Hepatocyte (in vitro differentiated cells): ENCODE results near the gene DNAH12. TPM values are rescaled to one million over a fixed set of nuclear protein-coding genes. Genes with fewer than 3 reads are reported as not detected.
A peak's percentile ranks its signal among the peaks of the same experiment; 100 is the strongest.

Source experiments
- DNase-seq: peaks from one replicate; pipeline ENCODE4 v3.0.0-alpha.2; 2016; ENCODE audit warnings: low spot score
- H2AFZ ChIP-seq: fragments of 200-600 bp; sonication (generic); 2 replicates; pipeline ENCODE4 v1.6.0; 2016; ENCODE audit warnings: antibody characterized with exemption, mild to moderate bottlenecking
- H3K27ac ChIP-seq: fragments of 200-600 bp; sonication (generic); 2 replicates; pipeline ENCODE4 v1.5.1; 2016; ENCODE audit warnings: mild to moderate bottlenecking
- H3K27me3 ChIP-seq: fragments of 200-600 bp; sonication (generic); 2 replicates; pipeline ENCODE4 v1.6.1; 2016
- H3K36me3 ChIP-seq: fragments of 200-600 bp; sonication (generic); replicated peaks from 2 replicates; pipeline ENCODE4 v1.5.1; 2016; ENCODE audit warnings: low read depth; ENCODE audit not compliant: insufficient read depth
- H3K4me1 ChIP-seq: fragments of 200-600 bp; sonication (generic); 2 replicates; pipeline ENCODE4 v1.5.1; 2016; ENCODE audit warnings: mild to moderate bottlenecking, moderate library complexity; ENCODE audit not compliant: insufficient read depth
- H3K4me2 ChIP-seq: fragments of 200-600 bp; sonication (generic); 2 replicates; pipeline ENCODE4 v1.6.0; 2016
- H3K4me3 ChIP-seq: fragments of 200-600 bp; sonication (generic); 2 replicates; pipeline ENCODE4 v1.5.1; 2016; ENCODE audit warnings: mild to moderate bottlenecking
- H3K79me2 ChIP-seq: fragments of 200-600 bp; sonication (generic); 2 replicates; pipeline ENCODE4 v1.6.0; 2017; ENCODE audit warnings: mild to moderate bottlenecking
- H3K9me2 ChIP-seq: fragments of 200-600 bp; sonication (generic); replicated peaks from 2 replicates; pipeline ENCODE4 v1.6.0; 2017; ENCODE audit warnings: mild to moderate bottlenecking; ENCODE audit not compliant: insufficient read depth
- H3K9me3 ChIP-seq: fragments of 200-600 bp; sonication (generic); 2 replicates; pipeline ENCODE4 v1.5.1; 2016; ENCODE audit warnings: low read depth, mild to moderate bottlenecking
- H4K20me1 ChIP-seq: fragments of 200-600 bp; sonication (generic); 2 replicates; pipeline ENCODE4 v1.6.0; 2016; ENCODE audit warnings: mild to moderate bottlenecking; ENCODE audit not compliant: insufficient read depth, poor library complexity, severe bottlenecking
- EZH2 ChIP-seq: fragments of 200-600 bp; sonication (generic); IDR thresholded peaks from 2 replicates; pipeline ENCODE4 v1.6.1; 2016; ENCODE audit warnings: antibody characterized with exemption, mild to moderate bottlenecking, borderline replicate concordance
- EZH2phosphoT487 ChIP-seq: fragments of 200-600 bp; sonication (generic); IDR thresholded peaks from one replicate; pipeline ENCODE4 v1.6.1; 2018; ENCODE audit warnings: antibody characterized with exemption, mild to moderate bottlenecking, low read depth, moderate library complexity; ENCODE audit not compliant: unreplicated experiment, severe bottlenecking
- WGBS: methylation state at CpG from one replicate; pipeline ENCODE4 v1.1.6; 2016; ENCODE audit warnings: low lambda C conversion rate; ENCODE audit errors: missing lambda C conversion rate; 5-methylcytosine and 5-hydroxymethylcytosine counted together
- polyA plus RNA-seq: library from polyadenylated mRNA; unstranded; fragments of >200 nt; fragmentation: Nextera tagmentation; extraction: Ambion mirVana; gene quantifications from 2 replicates; pipeline ENCODE4 v1.2.1, GENCODE V29; 2016
- total RNA-seq: library from RNA; depleted of rRNA; stranded (reverse); fragments of >200 nt; gene quantifications from 2 replicates; pipeline ENCODE4 v1.2.3, GENCODE V29; 2014
- TF ChIP-seq, protein P1 (sequence below): fragments of 200-600 bp; sonication (generic); IDR thresholded peaks from 2 replicates; pipeline ENCODE4 v1.5.1; 2016; ENCODE audit warnings: antibody characterized with exemption, mild to moderate bottlenecking; ENCODE audit not compliant: poor library complexity

The DNAH12 gene
- total and polyA plus RNA-seq, 2 experiments from 2014 or later: 0.06 to 1.5 TPM

GRCh38 chr3:57555306-57555705 lies 11.2 kb upstream of the DNAH12 start:
- Histone ChIP-seq H3K36me3 (no peaks in the 10 kb centered on the region), H3K79me2 (peaks cover 37% of the 10 kb centered on the region), H3K4me2 (peak overlapping the region; percentile 98), H4K20me1 (peaks cover 3% of the 10 kb centered on the region), H3K27me3 (no peaks in the 10 kb centered on the region), H3K9me3 (no peaks in the 10 kb centered on the region), H3K4me3 (peak overlapping the region; percentile 77), H3K27ac (peak overlapping the region; percentile 90), H2AFZ (peak overlapping the region; percentile 97), H3K9me2 (no peaks in the 10 kb centered on the region), H3K4me1 (peaks cover 5% of the 10 kb centered on the region)
- no peak for DNase-seq
- TF ChIP-seq, protein P1, sequence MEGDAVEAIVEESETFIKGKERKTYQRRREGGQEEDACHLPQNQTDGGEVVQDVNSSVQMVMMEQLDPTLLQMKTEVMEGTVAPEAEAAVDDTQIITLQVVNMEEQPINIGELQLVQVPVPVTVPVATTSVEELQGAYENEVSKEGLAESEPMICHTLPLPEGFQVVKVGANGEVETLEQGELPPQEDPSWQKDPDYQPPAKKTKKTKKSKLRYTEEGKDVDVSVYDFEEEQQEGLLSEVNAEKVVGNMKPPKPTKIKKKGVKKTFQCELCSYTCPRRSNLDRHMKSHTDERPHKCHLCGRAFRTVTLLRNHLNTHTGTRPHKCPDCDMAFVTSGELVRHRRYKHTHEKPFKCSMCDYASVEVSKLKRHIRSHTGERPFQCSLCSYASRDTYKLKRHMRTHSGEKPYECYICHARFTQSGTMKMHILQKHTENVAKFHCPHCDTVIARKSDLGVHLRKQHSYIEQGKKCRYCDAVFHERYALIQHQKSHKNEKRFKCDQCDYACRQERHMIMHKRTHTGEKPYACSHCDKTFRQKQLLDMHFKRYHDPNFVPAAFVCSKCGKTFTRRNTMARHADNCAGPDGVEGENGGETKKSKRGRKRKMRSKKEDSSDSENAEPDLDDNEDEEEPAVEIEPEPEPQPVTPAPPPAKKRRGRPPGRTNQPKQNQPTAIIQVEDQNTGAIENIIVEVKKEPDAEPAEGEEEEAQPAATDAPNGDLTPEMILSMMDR: no peak
- TF ChIP-seq EZH2: no peak
- no peak for TF ChIP-seq EZH2phosphoT487
- 93% methylated on average over 8 of the region's 8 CpGs for WGBS

- H3K27me3 ChIP-seq: no peaks in the 10 kb centered on the region
- H2AFZ ChIP-seq: no peak overlapping the region
- TF ChIP-seq EZH2phosphoT487 (no peak), EZH2 (no peak)
- TF ChIP-seq, protein P1: no peak
- H3K9me2 ChIP-seq: no peaks in the 10 kb centered on the region
- H3K79me2 ChIP-seq: no peaks in the 10 kb centered on the region
- no peak for DNase-seq
- no peaks in the 10 kb centered on the region for H3K9me3 ChIP-seq
- no peak overlapping the region for H3K4me2 ChIP-seq
- H3K27ac ChIP-seq: no peak overlapping the region
- peaks cover 4% of the 10 kb centered on the region for H3K4me1 ChIP-seq
- no peaks in the 10 kb centered on the region for H3K36me3 ChIP-seq
- no peaks in the 10 kb centered on the region for H4K20me1 ChIP-seq
- 59% methylated on average over 1 of the region's 1 CpG for WGBS
- no peak overlapping the region for H3K4me3 ChIP-seq
Observed at GRCh38 chr3:57546616-57547015, 2.5 kb upstream of the DNAH12 start.

GRCh38 chr3:57545636-57546268 lies 1.6 kb upstream of the DNAH12 start:
- TF ChIP-seq, protein P1: no peak
- TF ChIP-seq EZH2phosphoT487 (no peak), EZH2 (no peak)
- Histone ChIP-seq H3K9me2 (no peaks in the 10 kb centered on the region), H2AFZ (no peak overlapping the region), H3K79me2 (no peaks in the 10 kb centered on the region), H3K4me1 (peaks cover 4% of the 10 kb centered on the region), H3K27ac (no peak overlapping the region), H3K27me3 (no peaks in the 10 kb centered on the region), H3K4me3 (no peak overlapping the region), H3K4me2 (no peak overlapping the region), H3K9me3 (no peaks in the 10 kb centered on the region), H3K36me3 (no peaks in the 10 kb centered on the region), H4K20me1 (no peaks in the 10 kb centered on the region)
- peak; percentile 24 for DNase-seq
- 76% methylated on average over 7 of the region's 7 CpGs for WGBS
